ENCODE results near the gene ZNF765. TPM values are rescaled to one million over a fixed set of nuclear protein-coding genes. Genes with fewer than 3 reads are reported as not detected.
"Not testable (repeated sequence)": the region's sequence is repeated elsewhere in the genome, so short reads cannot be mapped to it uniquely, and the experiment has no call there.

ZNF765 gene
- total and polyA plus RNA-seq, 2 experiments from 2014 or later, result 4.6 to 6.3 TPM

DNA sequence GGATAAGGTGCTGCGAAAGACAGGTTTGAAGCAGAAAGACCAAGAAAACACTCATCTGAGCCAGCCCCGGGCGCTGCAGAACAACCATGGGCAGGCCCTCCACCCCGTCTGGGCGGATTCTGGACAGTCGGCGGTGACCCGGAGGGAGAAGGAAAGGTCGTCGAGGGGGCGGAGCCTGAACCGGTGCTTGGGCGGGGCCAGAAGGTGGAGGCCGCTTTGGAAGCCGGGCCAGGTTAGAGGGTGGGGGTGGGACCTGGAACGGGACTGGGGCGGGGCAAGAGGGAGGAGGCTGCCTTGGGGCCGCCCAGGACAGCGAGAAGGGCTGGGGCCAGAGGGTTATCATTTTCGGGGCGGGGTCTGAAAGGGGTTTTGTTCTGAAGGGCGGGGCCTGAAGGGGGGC, 5.0 kb upstream of the ZNF765 start:
- Histone ChIP-seq H3K9me3 (ENCODE audit: low read depth) (no peaks in the 10 kb centered on the region), H4K20me1 (ENCODE audit: insufficient read depth) (no peaks in the 10 kb centered on the region), H3K27ac (no peak overlapping the region), H3K4me2 (ENCODE audit: unreplicated experiment) (no peak overlapping the region), H3K36me3 (ENCODE audit: low read depth) (no peaks in the 10 kb centered on the region), H3K9me2 (ENCODE audit: insufficient read depth) (no peaks in the 10 kb centered on the region), H3K27me3 (replicated peaks; ENCODE audit: insufficient read depth) (no peaks in the 10 kb centered on the region), H3F3A (ENCODE audit: insufficient read depth) (peaks cover 9% of the 10 kb centered on the region), H3K9ac (no peak overlapping the region), H2AFZ (no peak overlapping the region), H3K4me1 (ENCODE audit: insufficient read depth) (peaks cover 7% of the 10 kb centered on the region; the same call in 1 of the 2 replicates), H3K79me2 (ENCODE audit: insufficient read depth) (no peaks in the 10 kb centered on the region), H3K4me3 (no peak overlapping the region)
- in situ Hi-C loops (cut with MboI), result no loop called here
- no peak for TF ChIP-seq EZH2phosphoT487 (IDR thresholded peaks at IDR 0.05; ENCODE audit: insufficient read depth, low read depth)
- no peak for TF ChIP-seq EZH2 (IDR thresholded peaks at IDR 0.05; ENCODE audit: insufficient read depth, poor library complexity, severe bottlenecking)
- 20 to 21% methylated on average over 10 to 22 of the region's 22 CpGs for WGBS, 2 experiments (ENCODE audit: low coverage in 1 of 2, low lambda C conversion rate in 2 of 2, missing lambda C conversion rate in 2 of 2)
- no peak for DNase-seq

DNA sequence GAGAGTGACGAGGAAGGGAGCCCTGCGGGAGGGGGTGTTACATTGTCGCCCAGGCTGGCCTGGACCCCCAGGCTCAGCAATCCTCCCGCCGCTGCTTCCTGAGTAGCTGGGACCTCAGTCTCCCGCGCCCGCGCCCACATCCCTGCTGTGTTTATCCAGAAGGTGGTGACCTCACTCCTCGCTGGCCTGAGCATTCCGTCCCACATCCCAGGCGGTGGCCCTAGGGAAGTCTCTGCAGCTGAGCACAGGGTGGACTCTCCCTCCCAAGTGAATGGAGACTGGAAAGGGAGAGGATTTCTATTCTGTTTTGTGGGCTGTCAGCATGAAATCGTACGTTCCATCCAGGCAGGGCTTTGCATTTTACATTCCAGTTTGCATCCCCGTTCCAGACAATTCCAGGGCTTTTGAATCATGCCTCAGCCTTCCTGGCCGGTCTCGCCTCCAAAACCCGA, 401 bp upstream of the ZNF765 start:
- H3K4me1 ChIP-seq (ENCODE audit: insufficient read depth), result peaks cover 18% of the 10 kb centered on the region; the same call in 1 of the 2 replicates
- H4K20me1 ChIP-seq (ENCODE audit: insufficient read depth), result no peaks in the 10 kb centered on the region
- no peaks in the 10 kb centered on the region for H3K9me2 ChIP-seq (ENCODE audit: insufficient read depth)
- no peaks in the 10 kb centered on the region for H3K27me3 ChIP-seq (replicated peaks; ENCODE audit: insufficient read depth)
- peaks cover 13% of the 10 kb centered on the region for H3F3A ChIP-seq (ENCODE audit: insufficient read depth)
- 0 out of 2 replicates have a peak, but pooled peaks cover 4% of the 10 kb centered on the region for H3K36me3 ChIP-seq (ENCODE audit: low read depth)
- H3K4me3 ChIP-seq, result peak overlapping the region; percentile 88
- H3K9me3 ChIP-seq (ENCODE audit: low read depth), result no peaks in the 10 kb centered on the region
- H3K27ac ChIP-seq, result peak overlapping the region; percentile 80
- 1 to 2% methylated on average over 18 of the region's 18 CpGs for WGBS, 2 experiments (ENCODE audit: low coverage in 1 of 2, low lambda C conversion rate in 2 of 2, missing lambda C conversion rate in 2 of 2)
- TF ChIP-seq EZH2 (IDR thresholded peaks at IDR 0.05; ENCODE audit: insufficient read depth, poor library complexity, severe bottlenecking), result no peak
- TF ChIP-seq EZH2phosphoT487 (IDR thresholded peaks at IDR 0.05; ENCODE audit: insufficient read depth, low read depth), result no peak
- peak overlapping the region; percentile 84 for H3K4me2 ChIP-seq (ENCODE audit: unreplicated experiment)
- peak; percentile 79 for DNase-seq
- peak overlapping the region; percentile 93 for H2AFZ ChIP-seq
- peak overlapping the region; percentile 82 for H3K9ac ChIP-seq
- in situ Hi-C loops (cut with MboI), result no loop called here
- H3K79me2 ChIP-seq (ENCODE audit: insufficient read depth), result peaks cover 26% of the 10 kb centered on the region

DNA sequence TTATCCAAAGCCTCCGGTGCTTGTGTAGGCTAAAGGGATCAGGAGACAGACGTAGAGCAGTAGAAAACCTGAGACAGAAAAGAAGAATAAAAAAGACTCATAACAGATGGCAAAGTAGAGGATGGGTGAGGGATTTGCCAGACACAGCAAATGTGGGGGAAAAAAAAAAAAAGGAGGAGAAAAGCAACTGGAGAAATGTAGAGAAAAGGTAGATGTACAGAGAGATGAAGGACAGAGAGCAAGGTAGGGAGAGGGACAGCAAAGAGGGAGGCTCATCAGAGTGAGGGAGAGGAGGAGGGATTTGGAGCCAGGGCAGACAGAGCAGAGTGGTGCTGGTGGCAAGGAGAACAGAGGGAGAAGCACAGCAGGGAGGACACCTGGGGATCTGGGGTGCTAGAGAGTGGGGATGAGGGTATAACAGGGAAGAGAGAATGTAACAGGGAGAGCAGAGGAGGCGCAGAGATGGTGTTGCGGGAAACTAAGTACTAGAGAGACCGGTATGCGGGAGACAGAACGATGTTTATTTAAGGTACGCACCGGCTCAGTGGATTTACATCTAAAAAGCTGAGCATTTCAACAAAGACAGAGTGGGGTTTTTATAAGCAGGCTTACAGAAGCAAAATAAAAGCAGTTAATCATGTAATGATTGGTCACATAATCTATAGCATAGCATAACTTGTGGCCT, 1.0 kb downstream of the ZNF765 start:
- Histone ChIP-seq H2AFZ (peak overlapping the region; percentile 93), H3K4me1 (ENCODE audit: insufficient read depth) (peaks cover 18% of the 10 kb centered on the region; the same call in 1 of the 2 replicates), H3K4me2 (ENCODE audit: unreplicated experiment) (peak overlapping the region; percentile 98), H3K79me2 (ENCODE audit: insufficient read depth) (peaks cover 26% of the 10 kb centered on the region), H3F3A (ENCODE audit: insufficient read depth) (peaks cover 13% of the 10 kb centered on the region), H3K36me3 (ENCODE audit: low read depth) (peaks cover 13% of the 10 kb centered on the region; the same call in 1 of the 2 replicates), H3K9ac (peak overlapping the region; percentile 82), H3K4me3 (peak overlapping the region; percentile 88), H3K27ac (peak overlapping the region; percentile 80)
- H4K20me1 ChIP-seq (ENCODE audit: insufficient read depth); H3K27me3 ChIP-seq (replicated peaks; ENCODE audit: insufficient read depth); H3K9me2 ChIP-seq (ENCODE audit: insufficient read depth); H3K9me3 ChIP-seq (ENCODE audit: low read depth); in situ Hi-C loops (cut with MboI): not testable (repeated sequence)
- DNase-seq, result peak; percentile 5
- 4 to 10% methylated on average over 9 of the region's 9 CpGs for WGBS, 2 experiments (ENCODE audit: low coverage in 1 of 2, low lambda C conversion rate in 2 of 2, missing lambda C conversion rate in 2 of 2)

DNA sequence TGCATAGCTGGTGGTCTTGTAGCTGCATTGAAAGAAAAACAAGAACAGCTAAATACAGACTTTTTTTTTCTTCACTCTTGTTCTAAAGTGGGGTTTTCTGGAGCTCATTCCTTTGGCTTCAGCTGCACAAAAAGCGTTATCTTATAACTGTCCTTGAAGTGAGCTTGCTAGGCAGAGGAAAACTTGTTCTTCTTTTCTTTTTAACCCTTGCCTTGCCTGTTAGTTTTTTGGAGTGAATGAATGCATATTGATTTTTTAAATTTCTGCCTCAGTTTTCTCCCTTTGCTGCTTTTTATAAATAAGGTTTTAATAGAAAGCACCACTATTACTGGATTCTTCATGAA, 1.5 kb downstream of the ZNF765 start:
- Histone ChIP-seq H3K9me2 (ENCODE audit: insufficient read depth) (no peaks in the 10 kb centered on the region), H3F3A (ENCODE audit: insufficient read depth) (peaks cover 13% of the 10 kb centered on the region), H2AFZ (peak overlapping the region; percentile 93; the same call in 1 of the 2 replicates), H3K4me3 (peak overlapping the region; percentile 88), H4K20me1 (ENCODE audit: insufficient read depth) (no peaks in the 10 kb centered on the region), H3K4me2 (ENCODE audit: unreplicated experiment) (peak overlapping the region; percentile 98), H3K4me1 (ENCODE audit: insufficient read depth) (peaks cover 18% of the 10 kb centered on the region; the same call in 1 of the 2 replicates), H3K27ac (no peak overlapping the region), H3K27me3 (replicated peaks; ENCODE audit: insufficient read depth) (no peaks in the 10 kb centered on the region), H3K36me3 (ENCODE audit: low read depth) (peaks cover 13% of the 10 kb centered on the region; the same call in 1 of the 2 replicates), H3K9ac (peak overlapping the region; percentile 82), H3K79me2 (ENCODE audit: insufficient read depth) (peaks cover 26% of the 10 kb centered on the region), H3K9me3 (ENCODE audit: low read depth) (no peaks in the 10 kb centered on the region)
- TF ChIP-seq EZH2 (IDR thresholded peaks at IDR 0.05; ENCODE audit: insufficient read depth, poor library complexity, severe bottlenecking), result no peak
- TF ChIP-seq EZH2phosphoT487 (IDR thresholded peaks at IDR 0.05; ENCODE audit: insufficient read depth, low read depth), result no peak
- 15 to 16% methylated on average over 1 of the region's 1 CpG for WGBS, 2 experiments (ENCODE audit: low coverage in 1 of 2, low lambda C conversion rate in 2 of 2, missing lambda C conversion rate in 2 of 2)
- in situ Hi-C loops (cut with MboI), result no loop called here
- DNase-seq, result peak; percentile 1

DNA sequence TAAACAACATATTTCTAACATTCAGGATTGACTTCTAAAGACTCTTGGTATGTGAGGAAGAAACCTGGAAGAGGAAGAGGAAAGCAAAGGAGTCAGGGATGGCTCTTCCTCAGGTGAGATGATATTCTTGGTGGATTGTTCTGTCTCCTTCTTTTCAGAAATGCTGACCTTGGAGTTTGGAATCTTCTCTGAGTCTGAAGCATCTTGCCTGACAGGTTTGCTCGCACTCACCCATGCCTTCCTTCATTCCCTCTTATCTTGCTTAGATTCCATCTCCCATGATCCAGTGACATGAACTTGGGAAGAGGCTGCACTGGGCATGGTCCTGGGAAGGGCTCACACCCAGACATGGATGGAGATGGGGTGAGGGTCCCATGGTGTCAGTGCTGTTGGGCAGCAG, 3.0 kb downstream of the ZNF765 start:
- H3K4me3 ChIP-seq; DNase-seq; H3K27me3 ChIP-seq (replicated peaks; ENCODE audit: insufficient read depth); in situ Hi-C loops (cut with MboI); H3K4me2 ChIP-seq (ENCODE audit: unreplicated experiment); H3K9ac ChIP-seq; H3K9me3 ChIP-seq (ENCODE audit: low read depth); H2AFZ ChIP-seq; H4K20me1 ChIP-seq (ENCODE audit: insufficient read depth); H3K9me2 ChIP-seq (ENCODE audit: insufficient read depth); H3K27ac ChIP-seq: not testable (repeated sequence)
- H3K36me3 ChIP-seq (ENCODE audit: low read depth), result peaks cover 20% of the 10 kb centered on the region
- peaks cover 13% of the 10 kb centered on the region for H3F3A ChIP-seq (ENCODE audit: insufficient read depth)
- WGBS, 2 experiments (ENCODE audit: low coverage in 1 of 2, low lambda C conversion rate in 2 of 2, missing lambda C conversion rate in 2 of 2), result 69 to 72% methylated on average over 1 of the region's 1 CpG
- peaks cover 18% of the 10 kb centered on the region; the same call in 1 of the 2 replicates for H3K4me1 ChIP-seq (ENCODE audit: insufficient read depth)
- peaks cover 26% of the 10 kb centered on the region for H3K79me2 ChIP-seq (ENCODE audit: insufficient read depth)

All from GM23248 (cell line).